A673 (cell line): ENCODE results near the gene JARID2. TPM values are rescaled to one million over a fixed set of nuclear protein-coding genes. Genes with fewer than 3 reads are reported as not detected.

Source experiments
- BruUV-seq: library from RNA; stranded (reverse); fragments of 400-500 nt; replicated peaks from 2 replicates; lab custom pipeline; 2021; lab: Mats Ljungman, UMichigan
- CTCF ChIA-PET: fragments of 300-600 bp; sonication (Branson Sonifier 250); formaldehyde crosslinking; loops from one replicate; lab custom pipeline; 2022; ENCODE audit warnings: antibody characterized with exemption; lab: Charles Lee
- POLR2A ChIA-PET: fragments of 300-600 bp; sonication (Branson Sonifier 250); formaldehyde crosslinking; loops from one replicate; lab custom pipeline; 2022; ENCODE audit warnings: antibody characterized with exemption; ENCODE audit not compliant: low non-redundant PET; lab: Charles Lee
- DNase-seq: peaks from one replicate; pipeline ENCODE4 v3.0.0-alpha.2; 2015; ENCODE audit warnings: low spot score
- H3K27ac ChIP-seq: fragments of 200-600 bp; sonication (generic); 2 replicates; pipeline ENCODE4 v1.5.1; 2016; ENCODE audit warnings: mixed run types, low read depth, mild to moderate bottlenecking, mixed read lengths, antibody characterized with exemption, low read length; ENCODE audit not compliant: poor library complexity, severe bottlenecking
- H3K27me3 ChIP-seq: fragments of 200-600 bp; sonication (generic); replicated peaks from 2 replicates; pipeline ENCODE4 v1.6.1; 2017; ENCODE audit warnings: mixed run types, low read depth, mild to moderate bottlenecking, mixed read lengths, antibody characterized with exemption, low read length; ENCODE audit not compliant: insufficient read depth, poor library complexity
- H3K36me3 ChIP-seq: fragments of 200-600 bp; sonication (generic); 2 replicates; pipeline ENCODE4 v1.6.1; 2016; ENCODE audit warnings: mixed run types, mild to moderate bottlenecking, mixed read lengths, antibody characterized with exemption, low read length; ENCODE audit not compliant: insufficient read depth, poor library complexity, severe bottlenecking
- H3K4me1 ChIP-seq: fragments of 200-600 bp; sonication (generic); 2 replicates; pipeline ENCODE4 v1.6.1; 2017; ENCODE audit warnings: mixed run types, mild to moderate bottlenecking, mixed read lengths, antibody characterized with exemption, low read length; ENCODE audit not compliant: insufficient read depth, poor library complexity, severe bottlenecking
- H3K4me3 ChIP-seq: fragments of 200-600 bp; sonication (generic); 2 replicates; pipeline ENCODE4 v1.5.1; 2016; ENCODE audit warnings: low read depth, mixed run types, mild to moderate bottlenecking, mixed read lengths, low read length; ENCODE audit not compliant: poor library complexity, severe bottlenecking
- H3K9me3 ChIP-seq: fragments of 200-600 bp; sonication (generic); 2 replicates; pipeline ENCODE4 v1.6.1; 2016; ENCODE audit warnings: mixed run types, low read depth, mild to moderate bottlenecking, mixed read lengths, antibody characterized with exemption, low read length; ENCODE audit not compliant: poor library complexity, severe bottlenecking
- EZH2 ChIP-seq: fragments of 200-600 bp; sonication (generic); IDR thresholded peaks from 2 replicates; pipeline ENCODE4 v1.6.1; 2017; ENCODE audit warnings: borderline replicate concordance, low read depth, mild to moderate bottlenecking, mixed read lengths, antibody characterized with exemption, low read length; ENCODE audit not compliant: poor library complexity, severe bottlenecking
- intact Hi-C: fragments of 100-400 bp; cut with micrococcal nuclease; formaldehyde crosslinking; loops from one replicate; pipeline ENCODE4 v1.10.0; 2022; ENCODE audit not compliant: unreplicated experiment
- total RNA-seq: library from RNA; stranded (reverse); gene quantifications from 2 replicates; pipeline ENCODE4 v1.2.3, GENCODE V29; 2021
- TF ChIP-seq, protein P1 (sequence below): fragments of 300-800, 200-600 bp; sonication (generic); conservative IDR thresholded peaks from 2 replicates; pipeline ENCODE4 v1.5.1; 2017; ENCODE audit warnings: low read depth, mild to moderate bottlenecking, antibody characterized with exemption, low read length, moderate library complexity, mixed read lengths

Gene JARID2
- total RNA-seq, 1 experiment from 2014 or later: 29.4 TPM

DNA sequence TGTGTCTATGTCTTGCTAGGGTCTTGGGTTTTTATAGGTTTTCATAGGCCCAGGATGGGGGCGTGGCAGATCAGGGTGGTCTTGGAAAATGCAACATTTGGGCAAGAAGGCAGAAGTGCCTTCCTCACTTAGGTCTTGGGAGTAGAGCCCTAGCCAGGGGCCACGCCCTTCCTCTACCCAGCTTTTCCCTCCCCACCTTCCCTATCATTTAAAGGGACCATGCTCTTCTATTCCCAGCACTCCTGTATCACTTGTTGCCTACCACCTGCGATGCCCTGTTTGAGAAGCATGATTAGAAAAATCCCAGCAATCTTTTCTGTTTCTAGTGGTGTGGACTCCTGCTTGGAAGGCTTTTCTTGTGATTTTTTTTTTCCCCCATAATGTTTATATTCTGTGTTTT is 190.6 kb downstream of the JARID2 start:
- no peak for DNase-seq
- no TSS peak for BruUV-seq
- TF ChIP-seq, protein P1, sequence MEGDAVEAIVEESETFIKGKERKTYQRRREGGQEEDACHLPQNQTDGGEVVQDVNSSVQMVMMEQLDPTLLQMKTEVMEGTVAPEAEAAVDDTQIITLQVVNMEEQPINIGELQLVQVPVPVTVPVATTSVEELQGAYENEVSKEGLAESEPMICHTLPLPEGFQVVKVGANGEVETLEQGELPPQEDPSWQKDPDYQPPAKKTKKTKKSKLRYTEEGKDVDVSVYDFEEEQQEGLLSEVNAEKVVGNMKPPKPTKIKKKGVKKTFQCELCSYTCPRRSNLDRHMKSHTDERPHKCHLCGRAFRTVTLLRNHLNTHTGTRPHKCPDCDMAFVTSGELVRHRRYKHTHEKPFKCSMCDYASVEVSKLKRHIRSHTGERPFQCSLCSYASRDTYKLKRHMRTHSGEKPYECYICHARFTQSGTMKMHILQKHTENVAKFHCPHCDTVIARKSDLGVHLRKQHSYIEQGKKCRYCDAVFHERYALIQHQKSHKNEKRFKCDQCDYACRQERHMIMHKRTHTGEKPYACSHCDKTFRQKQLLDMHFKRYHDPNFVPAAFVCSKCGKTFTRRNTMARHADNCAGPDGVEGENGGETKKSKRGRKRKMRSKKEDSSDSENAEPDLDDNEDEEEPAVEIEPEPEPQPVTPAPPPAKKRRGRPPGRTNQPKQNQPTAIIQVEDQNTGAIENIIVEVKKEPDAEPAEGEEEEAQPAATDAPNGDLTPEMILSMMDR: no peak
- TF ChIP-seq EZH2: no peak
- POLR2A ChIA-PET: no interaction called here
- intact Hi-C loops: loop anchor here (5.0 kb wide), 2 partner anchors 169 to 329 kb away; no protein-coding TSS in a partner anchor
- Histone ChIP-seq H3K9me3 (peaks cover 7% of the 10 kb centered on the region), H3K4me1 (peaks cover 84% of the 10 kb centered on the region), H3K36me3 (no peaks in the 10 kb centered on the region), H3K27ac (no peak overlapping the region), H3K4me3 (no peak overlapping the region), H3K27me3 (peaks cover 20% of the 10 kb centered on the region)
- CTCF ChIA-PET: no interaction called here

DNA sequence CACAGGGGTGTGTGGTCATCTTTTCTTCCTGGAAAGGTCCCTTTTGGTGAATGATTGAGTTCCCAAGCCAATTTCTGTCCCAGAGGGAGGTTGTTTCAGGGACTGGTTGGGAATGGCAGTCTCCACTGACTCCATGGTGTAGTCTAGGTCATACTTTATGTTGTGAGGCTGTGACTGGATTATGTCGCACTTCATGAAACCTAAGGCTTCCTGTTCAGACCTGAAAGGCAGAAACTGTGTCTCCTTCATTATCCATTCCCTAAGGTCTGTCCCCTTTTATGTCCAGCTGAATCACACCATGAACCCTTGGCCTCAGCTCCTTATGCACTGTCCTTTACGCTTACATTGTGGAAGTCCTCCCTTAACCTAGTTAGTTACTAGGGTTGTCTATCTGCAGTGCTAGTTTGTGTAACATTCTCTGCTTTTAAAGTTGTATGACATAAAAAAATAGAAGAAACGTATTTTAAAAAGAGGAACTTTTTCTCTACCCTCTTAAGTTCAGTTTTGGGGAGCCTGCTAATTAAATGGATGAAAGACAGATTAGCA is 191.3 kb downstream of the JARID2 start:
- Histone ChIP-seq H3K27ac (no peak overlapping the region), H3K9me3 (peaks cover 7% of the 10 kb centered on the region), H3K36me3 (no peaks in the 10 kb centered on the region), H3K4me1 (peaks cover 81% of the 10 kb centered on the region), H3K4me3 (no peak overlapping the region), H3K27me3 (peaks cover 20% of the 10 kb centered on the region)
- ChIA-PET CTCF (no interaction called here), POLR2A (no interaction called here)
- intact Hi-C loops: loop anchor here (5.0 kb wide), 2 partner anchors 170 to 330 kb away; no protein-coding TSS in a partner anchor
- TF ChIP-seq, protein P1: no peak
- DNase-seq: no peak
- no TSS peak for BruUV-seq

DNA sequence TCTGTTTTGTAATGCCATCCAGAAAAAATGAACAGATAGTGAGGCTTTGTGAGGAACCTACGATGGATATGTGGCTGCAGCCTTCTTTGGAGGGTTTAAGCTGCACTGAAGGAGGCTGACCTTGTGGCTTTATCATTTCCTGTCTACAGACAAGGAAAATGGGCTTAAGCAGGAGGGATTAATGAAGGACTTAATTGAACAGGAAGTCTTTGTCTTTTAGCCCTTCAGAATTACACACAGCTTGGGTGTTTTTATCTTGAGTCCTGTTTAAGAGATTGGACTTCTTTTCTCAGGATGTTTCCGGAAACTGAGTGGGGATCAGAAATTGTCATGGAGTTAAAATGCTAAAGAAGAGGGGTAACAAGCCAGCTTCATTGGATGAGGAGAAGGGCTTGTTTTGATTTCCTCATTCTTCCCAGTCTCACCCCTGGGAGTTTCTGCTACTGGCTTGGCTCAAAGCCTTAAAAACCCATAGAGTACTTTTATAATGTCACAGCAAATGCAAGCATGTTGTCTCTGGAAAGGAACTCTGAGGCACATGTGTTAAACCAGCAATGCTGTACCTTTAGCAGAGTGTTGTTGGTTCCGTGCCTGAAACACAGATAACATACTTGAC is 193.6 kb downstream of the JARID2 start:
- peak; percentile 98 for DNase-seq
- Histone ChIP-seq H3K27me3 (peaks cover 20% of the 10 kb centered on the region), H3K4me1 (peaks cover 81% of the 10 kb centered on the region), H3K27ac (peak overlapping the region; percentile 20), H3K9me3 (peaks cover 7% of the 10 kb centered on the region), H3K36me3 (no peaks in the 10 kb centered on the region), H3K4me3 (no peak overlapping the region)
- TF ChIP-seq, protein P1: no peak
- no peak for TF ChIP-seq EZH2
- ChIA-PET POLR2A (interaction anchor here (0.7 kb wide), 1 partner anchor 155 kb away, joined by 3 read pairs; no protein-coding TSS in a partner anchor), CTCF (interaction anchor here (0.7 kb wide), 1 partner anchor 49 kb away, joined by 3 read pairs; no protein-coding TSS in a partner anchor)
- intact Hi-C loops: loop anchor here (1.0 to 5.0 kb wide), 5 partner anchors 75 to 332 kb away; no protein-coding TSS in a partner anchor
- no TSS peak for BruUV-seq
